MM.1S (cell line): Measurements from ENCODE around the gene MCM9.

ENCODE experiments used
- DNase-seq: peaks from one replicate; pipeline ENCODE4 v3.0.0-alpha.2; 2015
- H2AFZ ChIP-seq: fragments of 300-600 bp; sonication (generic); 2 replicates; pipeline ENCODE4 v1.6.0; 2016; ENCODE audit warnings: antibody characterized with exemption, low read length
- H3F3A ChIP-seq: fragments of 300-600 bp; sonication (generic); 2 replicates; pipeline ENCODE4 v1.6.1; 2016; ENCODE audit warnings: mild to moderate bottlenecking, antibody characterized with exemption, low read length, moderate library complexity, mixed read lengths; ENCODE audit not compliant: insufficient read depth
- H3K27ac ChIP-seq: fragments of 300-600 bp; sonication (generic); 2 replicates; pipeline ENCODE4 v1.5.1; 2016; ENCODE audit warnings: mild to moderate bottlenecking, low read length
- H3K27me3 ChIP-seq: fragments of 300-600 bp; sonication (generic); replicated peaks from 2 replicates; pipeline ENCODE4 v1.6.0; 2016; ENCODE audit warnings: low read length; ENCODE audit not compliant: insufficient read depth
- H3K36me3 ChIP-seq: fragments of 300-600 bp; sonication (generic); replicated peaks from 2 replicates; pipeline ENCODE4 v1.6.1; 2016; ENCODE audit warnings: mild to moderate bottlenecking, low read length, mixed read lengths; ENCODE audit not compliant: insufficient read depth
- H3K4me1 ChIP-seq: fragments of 300-600 bp; sonication (generic); 2 replicates; pipeline ENCODE4 v1.6.1; 2016; ENCODE audit warnings: low read length, mixed read lengths
- H3K4me2 ChIP-seq: fragments of 300-600 bp; sonication (generic); 2 replicates; pipeline ENCODE4 v1.6.0; 2016; ENCODE audit warnings: low read depth, low read length
- H3K4me3 ChIP-seq: fragments of 300-600 bp; sonication (generic); 2 replicates; pipeline ENCODE4 v1.5.1; 2016; ENCODE audit warnings: low read length, mixed read lengths
- H3K79me2 ChIP-seq: fragments of 300-600 bp; sonication (generic); 2 replicates; pipeline ENCODE4 v1.6.1; 2016; ENCODE audit warnings: mixed run types, low read length, mixed read lengths
- H3K9ac ChIP-seq: fragments of 300-600 bp; sonication (generic); 2 replicates; pipeline ENCODE4 v1.6.1; 2016; ENCODE audit warnings: low read length, mixed read lengths
- H3K9me2 ChIP-seq: fragments of 300-600 bp; sonication (generic); replicated peaks from 2 replicates; pipeline ENCODE4 v1.6.1; 2016; ENCODE audit warnings: mild to moderate bottlenecking, low read length, mixed read lengths; ENCODE audit not compliant: insufficient read depth
- H3K9me3 ChIP-seq: fragments of 300-600 bp; sonication (generic); replicated peaks from 2 replicates; pipeline ENCODE4 v1.6.1; 2016; ENCODE audit warnings: mild to moderate bottlenecking, low read length, mixed read lengths; ENCODE audit not compliant: insufficient read depth
- H4K20me1 ChIP-seq: fragments of 300-600 bp; sonication (generic); 2 replicates; pipeline ENCODE4 v1.6.1; 2016; ENCODE audit warnings: mild to moderate bottlenecking, low read length, moderate library complexity, mixed read lengths; ENCODE audit not compliant: insufficient read depth
- EZH2 ChIP-seq: fragments of 300-600 bp; sonication (generic); optimal IDR thresholded peaks from 2 replicates; pipeline ENCODE3; 2017; ENCODE audit warnings: low read depth, mild to moderate bottlenecking, antibody characterized with exemption, low read length, mixed read lengths
- EZH2phosphoT487 ChIP-seq: fragments of 300-600 bp; sonication (generic); IDR thresholded peaks from 2 replicates; pipeline ENCODE4 v1.6.1; 2018; ENCODE audit warnings: antibody characterized with exemption, low read length
- TF ChIP-seq, protein P1 (sequence below): fragments of 300-600 bp; sonication (generic); IDR thresholded peaks from 2 replicates; pipeline ENCODE4 v1.5.1; 2016; ENCODE audit warnings: antibody characterized with exemption, low read length, mixed read lengths

The MCM9 gene

DNA sequence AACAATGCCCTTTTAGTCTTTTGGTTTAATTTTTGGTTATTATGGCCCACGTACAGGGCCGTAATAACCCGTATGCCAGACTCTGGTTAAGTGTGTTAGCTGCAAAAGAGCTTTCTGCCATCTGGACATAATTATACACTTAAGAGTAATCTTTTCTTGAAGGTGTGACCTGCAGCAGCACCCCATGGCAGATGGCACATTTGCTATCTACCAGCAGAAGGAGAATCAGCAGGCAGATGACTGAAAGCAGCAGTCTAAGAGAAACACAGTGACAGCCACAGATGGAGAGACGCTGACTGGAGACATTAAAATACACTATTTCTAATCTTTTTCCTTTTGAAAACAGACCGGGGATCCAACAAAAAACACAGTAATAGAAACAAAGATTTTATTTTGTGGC lies 22.3 kb downstream of the MCM9 start:
- Histone ChIP-seq H3K4me2 (no peak overlapping the region), H3F3A (no peaks in the 10 kb centered on the region), H3K36me3 (peaks cover 11% of the 10 kb centered on the region; the same call in 1 of the 2 replicates), H4K20me1 (no peaks in the 10 kb centered on the region), H2AFZ (no peak overlapping the region), H3K4me3 (no peak overlapping the region), H3K79me2 (no peaks in the 10 kb centered on the region), H3K4me1 (no peaks in the 10 kb centered on the region), H3K27me3 (no peaks in the 10 kb centered on the region), H3K27ac (no peak overlapping the region), H3K9me3 (no peaks in the 10 kb centered on the region), H3K9ac (no peak overlapping the region), H3K9me2 (no peaks in the 10 kb centered on the region)
- no peak for DNase-seq
- no peak for TF ChIP-seq EZH2
- TF ChIP-seq, protein P1, sequence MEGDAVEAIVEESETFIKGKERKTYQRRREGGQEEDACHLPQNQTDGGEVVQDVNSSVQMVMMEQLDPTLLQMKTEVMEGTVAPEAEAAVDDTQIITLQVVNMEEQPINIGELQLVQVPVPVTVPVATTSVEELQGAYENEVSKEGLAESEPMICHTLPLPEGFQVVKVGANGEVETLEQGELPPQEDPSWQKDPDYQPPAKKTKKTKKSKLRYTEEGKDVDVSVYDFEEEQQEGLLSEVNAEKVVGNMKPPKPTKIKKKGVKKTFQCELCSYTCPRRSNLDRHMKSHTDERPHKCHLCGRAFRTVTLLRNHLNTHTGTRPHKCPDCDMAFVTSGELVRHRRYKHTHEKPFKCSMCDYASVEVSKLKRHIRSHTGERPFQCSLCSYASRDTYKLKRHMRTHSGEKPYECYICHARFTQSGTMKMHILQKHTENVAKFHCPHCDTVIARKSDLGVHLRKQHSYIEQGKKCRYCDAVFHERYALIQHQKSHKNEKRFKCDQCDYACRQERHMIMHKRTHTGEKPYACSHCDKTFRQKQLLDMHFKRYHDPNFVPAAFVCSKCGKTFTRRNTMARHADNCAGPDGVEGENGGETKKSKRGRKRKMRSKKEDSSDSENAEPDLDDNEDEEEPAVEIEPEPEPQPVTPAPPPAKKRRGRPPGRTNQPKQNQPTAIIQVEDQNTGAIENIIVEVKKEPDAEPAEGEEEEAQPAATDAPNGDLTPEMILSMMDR = no peak
- no peak for TF ChIP-seq EZH2phosphoT487

DNA sequence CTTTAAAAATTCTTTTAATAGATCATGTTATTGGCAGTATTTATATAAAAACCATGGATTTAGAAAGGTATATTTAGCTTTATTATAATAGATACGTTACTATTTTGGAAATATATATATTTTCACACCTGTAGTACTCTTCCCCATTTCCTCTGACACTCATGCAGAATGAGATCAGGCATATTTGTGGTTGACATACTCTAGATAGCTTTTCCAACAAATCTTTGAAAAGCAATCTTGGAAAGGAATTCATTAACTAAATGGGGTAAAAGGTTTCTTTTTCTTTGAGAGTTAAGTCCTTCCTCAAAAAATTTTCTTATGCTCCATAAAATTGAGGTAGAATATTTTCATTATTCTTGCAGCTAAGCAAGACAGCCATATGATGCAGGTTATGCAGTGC lies 26.5 kb downstream of the MCM9 start:
- no peaks in the 10 kb centered on the region for H3K4me1 ChIP-seq
- no peaks in the 10 kb centered on the region for H3K9me3 ChIP-seq
- DNase-seq = no peak
- no peaks in the 10 kb centered on the region for H3K27me3 ChIP-seq
- no peaks in the 10 kb centered on the region for H4K20me1 ChIP-seq
- peaks cover 16% of the 10 kb centered on the region; the same call in 1 of the 2 replicates for H3K36me3 ChIP-seq
- H3K9ac ChIP-seq = no peak overlapping the region
- TF ChIP-seq, protein P1 = no peak
- TF ChIP-seq EZH2 = no peak
- no peak for TF ChIP-seq EZH2phosphoT487
- H3K27ac ChIP-seq = no peak overlapping the region
- peaks cover 24% of the 10 kb centered on the region for H3K79me2 ChIP-seq
- no peak overlapping the region for H3K4me3 ChIP-seq
- H3F3A ChIP-seq = no peaks in the 10 kb centered on the region
- H2AFZ ChIP-seq = no peak overlapping the region
- no peak overlapping the region for H3K4me2 ChIP-seq
- H3K9me2 ChIP-seq = no peaks in the 10 kb centered on the region

DNA sequence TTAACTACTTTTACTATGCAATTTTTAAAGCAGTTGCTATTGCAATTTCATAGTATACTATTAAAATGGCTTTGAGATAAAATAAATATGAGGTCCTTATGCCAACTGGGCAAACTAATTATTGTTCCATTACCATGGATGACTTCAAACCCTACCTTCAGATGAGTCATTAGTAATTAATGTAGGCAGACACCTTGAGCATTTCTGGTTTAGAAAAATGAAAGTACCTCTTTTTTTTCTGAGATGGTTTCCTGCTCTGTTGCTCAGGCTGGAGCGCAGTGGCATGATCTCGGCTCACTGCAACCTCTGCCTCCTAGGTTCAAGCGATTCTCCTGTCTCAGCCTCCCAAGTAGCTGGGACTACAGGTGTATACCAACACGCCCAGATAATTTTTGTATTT lies 29.1 kb downstream of the MCM9 start:
- no peaks in the 10 kb centered on the region for H3K27me3 ChIP-seq
- H4K20me1 ChIP-seq = no peaks in the 10 kb centered on the region
- H3K4me2 ChIP-seq = no peak overlapping the region
- H3F3A ChIP-seq = no peaks in the 10 kb centered on the region
- H3K9ac ChIP-seq = no peak overlapping the region
- no peak overlapping the region for H3K4me3 ChIP-seq
- H3K9me2 ChIP-seq = no peaks in the 10 kb centered on the region
- H3K9me3 ChIP-seq = no peaks in the 10 kb centered on the region
- no peak overlapping the region for H2AFZ ChIP-seq
- H3K27ac ChIP-seq = no peak overlapping the region
- peaks cover 14% of the 10 kb centered on the region; the same call in 1 of the 2 replicates for H3K36me3 ChIP-seq
- H3K4me1 ChIP-seq = no peaks in the 10 kb centered on the region
- no peak for DNase-seq
- no peak for TF ChIP-seq EZH2
- TF ChIP-seq, protein P1 = no peak
- TF ChIP-seq EZH2phosphoT487 = no peak
- peaks cover 50% of the 10 kb centered on the region for H3K79me2 ChIP-seq

DNA sequence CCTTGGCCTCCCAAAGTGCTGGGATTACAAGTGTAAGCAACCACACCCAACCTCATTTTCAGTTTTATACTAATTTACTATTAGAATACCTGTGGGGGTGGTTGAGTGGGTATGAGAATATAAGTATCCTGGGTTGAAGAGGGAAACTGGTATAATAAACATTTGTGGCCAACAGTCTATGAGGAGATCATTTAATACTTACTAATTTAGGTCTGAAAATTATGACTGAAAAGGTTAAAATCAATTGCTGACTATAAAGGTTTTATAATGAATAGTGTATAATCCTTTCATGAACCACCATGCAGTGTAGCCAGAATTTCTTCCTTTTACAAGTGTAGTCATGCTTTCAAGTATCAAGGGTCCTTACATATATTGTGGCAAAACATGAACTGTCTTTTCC lies 29.9 kb downstream of the MCM9 start:
- Histone ChIP-seq H4K20me1 (0 out of 2 replicates have a peak, but pooled peaks cover 3% of the 10 kb centered on the region), H3K4me2 (no peak overlapping the region), H3K9me2 (no peaks in the 10 kb centered on the region), H3K4me3 (no peak overlapping the region), H3K79me2 (peaks cover 57% of the 10 kb centered on the region), H3K9me3 (no peaks in the 10 kb centered on the region), H3K9ac (no peak overlapping the region), H3K36me3 (peaks cover 14% of the 10 kb centered on the region; the same call in 1 of the 2 replicates), H3K27ac (no peak overlapping the region), H3K4me1 (no peaks in the 10 kb centered on the region), H2AFZ (no peak overlapping the region), H3F3A (no peaks in the 10 kb centered on the region), H3K27me3 (no peaks in the 10 kb centered on the region)
- DNase-seq = no peak
- TF ChIP-seq EZH2 (no peak), EZH2phosphoT487 (no peak)
- TF ChIP-seq, protein P1 = no peak
